HepG2 (cell line): ENCODE data around the gene CISTR.

Source experiments
- ATF7 ChIP-seq, 2 experiments: fragments of 450-650 bp in 1 of 2; sonication (generic) in 1 of 2; formaldehyde crosslinking in 1 of 2; IDR thresholded peaks; 2 replicates each; pipeline versions ENCODE4 v1.4.0 to v1.6.1; 2016 to 2020; ENCODE audit warnings: antibody characterized with exemption in 1 of 2, mild to moderate bottlenecking in 1 of 2, missing genetic modification reagents in 1 of 2
- MXD1 ChIP-seq: sonication (generic); formaldehyde crosslinking; IDR thresholded peaks from 2 replicates; pipeline ENCODE4 v1.4.0; 2020; ENCODE audit warnings: mild to moderate bottlenecking, missing genetic modification reagents
- NR2C2 ChIP-seq: sonication (generic); formaldehyde crosslinking; IDR thresholded peaks from 2 replicates; pipeline ENCODE4 v1.4.0; 2020; ENCODE audit warnings: missing genetic modification reagents, mild to moderate bottlenecking, moderate library complexity, borderline replicate concordance
- POGK ChIP-seq: sonication (generic); formaldehyde crosslinking; conservative IDR thresholded peaks from 2 replicates; pipeline ENCODE4 v1.8.0; 2022; ENCODE audit warnings: mild to moderate bottlenecking, moderate library complexity, missing genetic modification reagents
- POLR2G ChIP-seq: fragments of 200-400 bp; formaldehyde crosslinking; IDR thresholded peaks from 2 replicates; pipeline ENCODE4 v1.6.1; 2018; ENCODE audit warnings: mild to moderate bottlenecking, low read depth, low read length, moderate library complexity
- SP1 ChIP-seq, 2 experiments: fragments of 450-650 bp in 1 of 2; sonication (generic) in 1 of 2; formaldehyde crosslinking in 1 of 2; IDR thresholded peaks; 2 replicates each; pipeline versions ENCODE4 v1.4.0 to v1.6.1; 2016 to 2020; ENCODE audit warnings: missing genetic modification reagents in 1 of 2
- SSRP1 ChIP-seq: IDR thresholded peaks from 2 replicates; pipeline ENCODE4 v1.6.1; 2016; ENCODE audit warnings: control low read depth
- USF2 ChIP-seq, 2 experiments: sonication (generic) in 1 of 2; formaldehyde crosslinking in 1 of 2; IDR thresholded peaks; 2 replicates each; pipeline versions ENCODE4 v1.5.1 to v1.6.1; 2011 to 2020; ENCODE audit warnings: borderline replicate concordance in 1 of 2, low read depth in 1 of 2, low read length in 1 of 2, mild to moderate bottlenecking in 1 of 2, missing genetic modification reagents in 1 of 2, moderate library complexity in 1 of 2
- YEATS4 ChIP-seq: sonication (generic); formaldehyde crosslinking; IDR thresholded peaks from 2 replicates; pipeline ENCODE4 v1.4.0; 2020; ENCODE audit warnings: missing genetic modification reagents, borderline replicate concordance
- ZNF615 ChIP-seq: sonication (generic); formaldehyde crosslinking; IDR thresholded peaks from 2 replicates; pipeline ENCODE4 v1.5.0; 2020; ENCODE audit warnings: mild to moderate bottlenecking, missing genetic modification reagents, borderline replicate concordance

DNA sequence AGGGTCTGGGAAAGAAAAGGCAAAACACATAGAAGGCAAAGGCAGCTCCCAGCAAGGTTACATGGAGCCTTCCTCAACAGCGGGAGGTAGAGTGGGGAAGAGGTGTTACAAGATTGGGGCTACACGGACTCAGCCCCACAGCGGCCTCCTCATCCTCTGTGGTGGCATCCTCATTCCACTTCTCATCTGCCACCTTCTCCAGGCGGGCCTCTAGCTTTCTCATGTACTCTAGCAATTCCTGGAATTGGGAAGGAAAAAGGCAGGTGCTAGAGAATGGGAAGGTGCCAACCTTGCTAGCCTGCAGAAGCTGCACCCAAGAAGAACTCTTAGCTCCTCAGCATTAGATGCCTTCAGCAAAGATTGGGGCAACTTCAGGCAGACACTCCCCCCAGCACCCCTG is 37.8 kb downstream of the CISTR start:
- TF ChIP-seq ZNF615 (no peak), ATF7 (IDR thresholded peaks at IDR 0.05) (no peak), ATF7 (CRISPR knock-in tag; IDR thresholded peaks at IDR 0.05) (no peak), SSRP1 (no peak), MXD1 (CRISPR knock-in tag) (no peak), SP1 (IDR thresholded peaks at IDR 0.05) (no peak), SP1 (CRISPR knock-in tag; IDR thresholded peaks at IDR 0.05) (no peak), POGK (CRISPR knock-in tag) (no peak), YEATS4 (CRISPR knock-in tag) (no peak), NR2C2 (CRISPR knock-in tag) (no peak), POLR2G (no peak), USF2 (IDR thresholded peaks at IDR 0.05; ENCODE audit: low read depth, low read length) (no peak), USF2 (CRISPR knock-in tag; IDR thresholded peaks at IDR 0.05; ENCODE audit: borderline replicate concordance) (no peak)
